Measurements from ENCODE around the gene SNX22. TPM values are rescaled to one million over a fixed set of nuclear protein-coding genes. Genes with fewer than 3 reads are reported as not detected.

The SNX22 gene
- total RNA-seq, 1 experiment from 2014 or later = 1.6 TPM

DNA sequence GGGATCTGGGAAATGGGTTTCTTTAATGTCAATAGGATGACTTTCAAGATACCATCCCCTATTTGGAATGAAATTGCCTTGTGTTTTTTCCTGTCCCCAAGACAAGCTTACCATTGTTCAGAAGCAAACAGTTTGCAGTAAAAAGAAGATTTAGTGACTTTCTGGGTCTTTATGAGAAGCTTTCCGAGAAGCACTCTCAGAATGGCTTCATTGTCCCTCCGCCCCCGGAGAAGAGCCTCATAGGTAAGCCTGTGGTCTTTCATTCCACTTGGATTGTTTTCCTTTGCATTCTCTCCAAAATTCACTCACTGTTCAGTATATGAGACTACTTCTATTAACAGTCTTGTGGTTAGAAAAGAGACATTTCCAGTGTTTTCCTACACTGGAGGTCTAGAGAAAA is 25.6 kb upstream of the SNX22 start:
- Mint-ChIP-seq H3K4me3 (ENCODE audit: low read depth, unreplicated experiment) (no peak overlapping the region), H3K4me1 (ENCODE audit: low read depth, unreplicated experiment) (no peaks in the 10 kb centered on the region), H3K27ac (ENCODE audit: unreplicated experiment) (no peak overlapping the region), H3K27me3 (ENCODE audit: unreplicated experiment) (no peaks in the 10 kb centered on the region), H3K36me3 (ENCODE audit: insufficient read depth, unreplicated experiment) (peaks cover 44% of the 10 kb centered on the region), H3K9me3 (ENCODE audit: low read depth, unreplicated experiment) (no peaks in the 10 kb centered on the region)
- CTCF ChIA-PET = no interaction called here
- no peak for TF ChIP-seq CTCF (IDR thresholded peaks at IDR 0.05; ENCODE audit: unreplicated experiment)
- no peak for DNase-seq
- BruUV-seq (replicated peaks) = no TSS peak
- intact Hi-C loops (cut with micrococcal nuclease; ENCODE audit: unreplicated experiment) = no loop called here

- intact Hi-C loops (cut with micrococcal nuclease; ENCODE audit: unreplicated experiment) = no loop called here
- H3K4me3 Mint-ChIP-seq (ENCODE audit: low read depth, unreplicated experiment) = no peak overlapping the region
- TF ChIP-seq CTCF (IDR thresholded peaks at IDR 0.05; ENCODE audit: unreplicated experiment) = no peak
- CTCF ChIA-PET = no interaction called here
- no TSS peak for BruUV-seq (replicated peaks)
- H3K4me1 Mint-ChIP-seq (ENCODE audit: low read depth, unreplicated experiment) = no peaks in the 10 kb centered on the region
- no peak for DNase-seq
- H3K27me3 Mint-ChIP-seq (ENCODE audit: unreplicated experiment) = no peaks in the 10 kb centered on the region
- no peak overlapping the region for H3K27ac Mint-ChIP-seq (ENCODE audit: unreplicated experiment)
- peaks cover 38% of the 10 kb centered on the region for H3K36me3 Mint-ChIP-seq (ENCODE audit: insufficient read depth, unreplicated experiment)
- H3K9me3 Mint-ChIP-seq (ENCODE audit: low read depth, unreplicated experiment) = no peaks in the 10 kb centered on the region
These were observed 23.8 kb upstream of the SNX22 start for GRCh38 chr15:64127521-64128270.

DNA sequence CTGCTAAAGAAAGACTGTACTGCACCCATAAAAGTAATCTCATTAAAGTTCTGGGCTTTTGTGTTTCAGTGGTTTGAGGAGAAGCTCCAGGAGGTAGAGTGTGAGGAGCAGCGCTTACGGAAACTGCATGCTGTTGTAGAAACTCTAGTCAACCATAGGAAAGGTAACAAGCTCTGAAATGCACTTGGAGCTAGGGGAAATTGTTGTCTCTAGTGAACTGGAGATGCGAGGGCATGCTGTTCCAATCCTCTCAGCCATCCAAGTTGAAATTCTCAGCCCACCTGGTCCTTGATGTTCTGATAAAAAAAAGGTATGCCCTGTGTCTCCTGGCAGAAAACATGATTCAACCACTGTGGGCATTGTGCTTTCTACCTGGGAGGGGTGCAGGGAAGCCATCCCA is 21.4 kb upstream of the SNX22 start:
- H3K36me3 Mint-ChIP-seq (ENCODE audit: insufficient read depth, unreplicated experiment) = peaks cover 50% of the 10 kb centered on the region
- intact Hi-C loops (cut with micrococcal nuclease; ENCODE audit: unreplicated experiment) = no loop called here
- H3K27ac Mint-ChIP-seq (ENCODE audit: unreplicated experiment) = no peak overlapping the region
- no peaks in the 10 kb centered on the region for H3K4me1 Mint-ChIP-seq (ENCODE audit: low read depth, unreplicated experiment)
- DNase-seq = no peak
- H3K27me3 Mint-ChIP-seq (ENCODE audit: unreplicated experiment) = no peaks in the 10 kb centered on the region
- no peak overlapping the region for H3K4me3 Mint-ChIP-seq (ENCODE audit: low read depth, unreplicated experiment)
- no peaks in the 10 kb centered on the region for H3K9me3 Mint-ChIP-seq (ENCODE audit: low read depth, unreplicated experiment)
- no peak for TF ChIP-seq CTCF (IDR thresholded peaks at IDR 0.05; ENCODE audit: unreplicated experiment)
- CTCF ChIA-PET = no interaction called here
- no TSS peak for BruUV-seq (replicated peaks)

- intact Hi-C loops (cut with micrococcal nuclease; ENCODE audit: unreplicated experiment) = no loop called here
- CTCF ChIA-PET = interaction anchor here (0.5 kb wide), 1 partner anchor 1000 kb away, joined by 3 read pairs; no protein-coding TSS in a partner anchor
- H3K36me3 Mint-ChIP-seq (ENCODE audit: insufficient read depth, unreplicated experiment) = peaks cover 53% of the 10 kb centered on the region
- BruUV-seq (replicated peaks) = no TSS peak
- H3K4me3 Mint-ChIP-seq (ENCODE audit: low read depth, unreplicated experiment) = no peak overlapping the region
- DNase-seq = no peak
- no peaks in the 10 kb centered on the region for H3K4me1 Mint-ChIP-seq (ENCODE audit: low read depth, unreplicated experiment)
- H3K27me3 Mint-ChIP-seq (ENCODE audit: unreplicated experiment) = no peaks in the 10 kb centered on the region
- no peak for TF ChIP-seq CTCF (IDR thresholded peaks at IDR 0.05; ENCODE audit: unreplicated experiment)
- no peaks in the 10 kb centered on the region for H3K9me3 Mint-ChIP-seq (ENCODE audit: low read depth, unreplicated experiment)
- no peak overlapping the region for H3K27ac Mint-ChIP-seq (ENCODE audit: unreplicated experiment)
These were observed 20.0 kb upstream of the SNX22 start for GRCh38 chr15:64131547-64131946.
